Sigmoid colon (tissue), 4 donors: ENCODE data around the gene PPP4C.

Experiments
- POLR2AphosphoS5 ChIP-seq, 4 donors: sonication (generic); formaldehyde crosslinking; IDR thresholded peaks; one replicate each; pipeline ENCODE4 v1.6.1; 2017; ENCODE audit warnings: antibody characterized with exemption in 4 of 4
- TF ChIP-seq, protein P1 (sequence below), 4 experiments: fragments of 450-650 bp in 3 of 4; fragments of 200-600 bp in 1 of 4; IDR thresholded peaks; one replicate each; pipeline ENCODE4 v1.5.1; 2016 to 2019; ENCODE audit warnings: antibody characterized with exemption in 4 of 4, mild to moderate bottlenecking in 3 of 4, moderate library complexity in 2 of 4

- TF ChIP-seq, protein P1, sequence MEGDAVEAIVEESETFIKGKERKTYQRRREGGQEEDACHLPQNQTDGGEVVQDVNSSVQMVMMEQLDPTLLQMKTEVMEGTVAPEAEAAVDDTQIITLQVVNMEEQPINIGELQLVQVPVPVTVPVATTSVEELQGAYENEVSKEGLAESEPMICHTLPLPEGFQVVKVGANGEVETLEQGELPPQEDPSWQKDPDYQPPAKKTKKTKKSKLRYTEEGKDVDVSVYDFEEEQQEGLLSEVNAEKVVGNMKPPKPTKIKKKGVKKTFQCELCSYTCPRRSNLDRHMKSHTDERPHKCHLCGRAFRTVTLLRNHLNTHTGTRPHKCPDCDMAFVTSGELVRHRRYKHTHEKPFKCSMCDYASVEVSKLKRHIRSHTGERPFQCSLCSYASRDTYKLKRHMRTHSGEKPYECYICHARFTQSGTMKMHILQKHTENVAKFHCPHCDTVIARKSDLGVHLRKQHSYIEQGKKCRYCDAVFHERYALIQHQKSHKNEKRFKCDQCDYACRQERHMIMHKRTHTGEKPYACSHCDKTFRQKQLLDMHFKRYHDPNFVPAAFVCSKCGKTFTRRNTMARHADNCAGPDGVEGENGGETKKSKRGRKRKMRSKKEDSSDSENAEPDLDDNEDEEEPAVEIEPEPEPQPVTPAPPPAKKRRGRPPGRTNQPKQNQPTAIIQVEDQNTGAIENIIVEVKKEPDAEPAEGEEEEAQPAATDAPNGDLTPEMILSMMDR (IDR thresholded peaks at IDR 0.05), result no peak
- TF ChIP-seq POLR2AphosphoS5 (IDR thresholded peaks at IDR 0.05), result no peak
Observed at GRCh38 chr16:30067584-30067916, 8.2 kb upstream of the PPP4C start.
